H54 (cell line): ENCODE measurements around the gene MAP7D2.

ENCODE experiments used
- DNase-seq: peaks from one replicate; pipeline ENCODE4 v3.0.0; 2011; ENCODE audit warnings: low spot score, mixed read lengths; ENCODE audit not compliant: insufficient read length
- FAIRE-seq: peaks from 3 replicates; lab custom pipeline; 2011; peaks lifted over from hg19 to GRCh38; lab: Jason Lieb, UNC
- POLR2A ChIP-seq: IDR thresholded peaks from 2 replicates; pipeline ENCODE4 v1.6.1; 2011; ENCODE audit warnings: low read depth, mild to moderate bottlenecking, low read length

MAP7D2 gene

GRCh38 chrX:20071511-20072079 is 45.1 kb downstream of the MAP7D2 start:
- FAIRE-seq (no peak), DNase-seq (no peak)
- no peak for TF ChIP-seq POLR2A

GRCh38 chrX:20067709-20068561 is 48.8 kb downstream of the MAP7D2 start:
- no peak for TF ChIP-seq POLR2A
- no peak for FAIRE-seq
- peak; percentile 22 for DNase-seq

- no peak for TF ChIP-seq POLR2A
- FAIRE-seq = no peak
- no peak for DNase-seq
Measured at GRCh38 chrX:20066968-20067708, 49.6 kb downstream of the MAP7D2 start.

GRCh38 chrX:20063716-20064351 is 52.9 kb downstream of the MAP7D2 start:
- DNase-seq = no peak
- no peak for FAIRE-seq
- TF ChIP-seq POLR2A = no peak

- TF ChIP-seq POLR2A = no peak
- DNase-seq (no peak), FAIRE-seq (no peak)
Measured at GRCh38 chrX:20063153-20063552, 53.6 kb downstream of the MAP7D2 start.

- no peak for TF ChIP-seq POLR2A
- DNase-seq = no peak
- no peak for FAIRE-seq
Measured at GRCh38 chrX:20061855-20062254, 54.9 kb downstream of the MAP7D2 start.

GRCh38 chrX:20060961-20061748 is 55.6 kb downstream of the MAP7D2 start:
- TF ChIP-seq POLR2A = no peak
- no peak for DNase-seq
- FAIRE-seq = no peak

GRCh38 chrX:20059467-20060128 is 57.1 kb downstream of the MAP7D2 start:
- TF ChIP-seq POLR2A = no peak
- FAIRE-seq (no peak), DNase-seq (no peak)

- no peak for DNase-seq
- no peak for TF ChIP-seq POLR2A
- no peak for FAIRE-seq
Measured at GRCh38 chrX:20057479-20057878, 59.2 kb downstream of the MAP7D2 start.

- DNase-seq = no peak
- TF ChIP-seq POLR2A = no peak
- FAIRE-seq = no peak
Measured at GRCh38 chrX:20056704-20057103, 60.0 kb downstream of the MAP7D2 start.

- DNase-seq (no peak), FAIRE-seq (no peak)
- TF ChIP-seq POLR2A = no peak
Measured at GRCh38 chrX:20053537-20053936, 63.2 kb downstream of the MAP7D2 start.

- no peak for DNase-seq
- TF ChIP-seq POLR2A = no peak
Measured at GRCh38 chrX:20046864-20047263, 69.8 kb downstream of the MAP7D2 start.

More at GRCh38 chrX:20046864-20047263, 69.8 kb downstream of the MAP7D2 start:
- FAIRE-seq = no peak
